C4-2B (cell line): ENCODE results near the gene VWCE.
"Not testable (repeated sequence)": the region's sequence is repeated elsewhere in the genome, so short reads cannot be mapped to it uniquely, and the experiment has no call there.

Experiments
- ZFX ChIP-seq: fragments of 450-650 bp; IDR thresholded peaks from 2 replicates; pipeline ENCODE4 v1.6.1; 2017
- TF ChIP-seq, protein P1 (sequence below): fragments of 450-650 bp; conservative IDR thresholded peaks from 2 replicates; pipeline ENCODE4 v1.5.1; 2017; ENCODE audit warnings: mild to moderate bottlenecking

DNA sequence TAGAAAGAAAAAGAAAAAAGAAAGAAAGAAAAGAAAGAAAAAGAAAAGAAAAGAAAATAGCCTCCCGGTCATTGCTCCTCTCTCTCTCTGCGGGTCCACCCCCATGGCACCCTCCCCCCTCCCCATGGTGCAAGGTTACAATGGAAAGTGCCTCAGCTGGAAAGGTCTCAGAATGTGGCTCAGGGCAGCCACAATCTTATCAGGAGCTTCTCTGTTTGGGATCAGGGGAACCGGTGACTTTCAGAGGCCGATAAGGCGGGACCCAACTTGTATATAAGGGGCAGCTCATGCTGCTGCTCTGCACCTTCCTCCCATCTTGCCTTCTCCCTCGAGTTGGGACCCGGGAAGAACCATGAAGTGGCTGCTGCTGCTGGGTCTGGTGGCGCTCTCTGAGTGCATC, 54.2 kb downstream of the VWCE start, which contains the start of gene PGA5:
- TF ChIP-seq, protein P1, sequence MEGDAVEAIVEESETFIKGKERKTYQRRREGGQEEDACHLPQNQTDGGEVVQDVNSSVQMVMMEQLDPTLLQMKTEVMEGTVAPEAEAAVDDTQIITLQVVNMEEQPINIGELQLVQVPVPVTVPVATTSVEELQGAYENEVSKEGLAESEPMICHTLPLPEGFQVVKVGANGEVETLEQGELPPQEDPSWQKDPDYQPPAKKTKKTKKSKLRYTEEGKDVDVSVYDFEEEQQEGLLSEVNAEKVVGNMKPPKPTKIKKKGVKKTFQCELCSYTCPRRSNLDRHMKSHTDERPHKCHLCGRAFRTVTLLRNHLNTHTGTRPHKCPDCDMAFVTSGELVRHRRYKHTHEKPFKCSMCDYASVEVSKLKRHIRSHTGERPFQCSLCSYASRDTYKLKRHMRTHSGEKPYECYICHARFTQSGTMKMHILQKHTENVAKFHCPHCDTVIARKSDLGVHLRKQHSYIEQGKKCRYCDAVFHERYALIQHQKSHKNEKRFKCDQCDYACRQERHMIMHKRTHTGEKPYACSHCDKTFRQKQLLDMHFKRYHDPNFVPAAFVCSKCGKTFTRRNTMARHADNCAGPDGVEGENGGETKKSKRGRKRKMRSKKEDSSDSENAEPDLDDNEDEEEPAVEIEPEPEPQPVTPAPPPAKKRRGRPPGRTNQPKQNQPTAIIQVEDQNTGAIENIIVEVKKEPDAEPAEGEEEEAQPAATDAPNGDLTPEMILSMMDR, result not testable (repeated sequence)
- not testable (repeated sequence) for TF ChIP-seq ZFX
